Thymus (tissue), 11 donors: Measurements from ENCODE around the gene GRK5. TPM values are rescaled to one million over a fixed set of nuclear protein-coding genes. Genes with fewer than 3 reads are reported as not detected.
A peak's percentile ranks its signal among the peaks of the same experiment; 100 is the strongest.

Source experiments
- DNase-seq, 9 donors: peaks; one replicate each; pipeline ENCODE4 v3.0.0-alpha.2; 2013; ENCODE audit warnings: low spot score in 9 of 9, low read depth in 6 of 9, missing footprints in 1 of 9
- H3K27ac ChIP-seq, 2 donors: one replicate each; pipeline ENCODE4 v1.5.1; 2013; ENCODE audit warnings: control low read depth in 1 of 2, low read depth in 1 of 2, low read length in 1 of 2, mild to moderate bottlenecking in 1 of 2, moderate library complexity in 1 of 2
- H3K27me3 ChIP-seq, 2 donors: one replicate each; pipeline ENCODE4 v1.5.1; 2013; ENCODE audit warnings: low read length in 1 of 2; ENCODE audit not compliant: control insufficient read depth in 2 of 2, insufficient read depth in 1 of 2
- H3K36me3 ChIP-seq, 2 donors: one replicate each; pipeline ENCODE4 v1.5.1; 2013; ENCODE audit warnings: low read length in 1 of 2, mild to moderate bottlenecking in 1 of 2, moderate library complexity in 1 of 2; ENCODE audit not compliant: control insufficient read depth in 2 of 2, insufficient read depth in 2 of 2
- H3K4me1 ChIP-seq, 2 donors: one replicate each; pipeline ENCODE4 v1.5.1; 2013; ENCODE audit warnings: low read length in 2 of 2; ENCODE audit not compliant: control insufficient read depth in 2 of 2, insufficient read depth in 2 of 2
- H3K4me3 ChIP-seq, 2 donors: one replicate each; pipeline ENCODE4 v1.5.1; 2013; ENCODE audit warnings: low read length in 2 of 2, control low read depth in 1 of 2, mild to moderate bottlenecking in 1 of 2
- H3K9me3 ChIP-seq, 2 donors: one replicate each; pipeline ENCODE4 v1.5.1; 2013; ENCODE audit warnings: low read length in 1 of 2, mild to moderate bottlenecking in 1 of 2; ENCODE audit not compliant: control insufficient read depth in 2 of 2, insufficient read depth in 1 of 2
- WGBS: extraction: QIAGEN DNeasy Blood & Tissue Kit; methylation state at CpG from one replicate; pipeline ENCODE4 v1.1.7; 2013; 5-methylcytosine and 5-hydroxymethylcytosine counted together
- polyA plus RNA-seq: library from polyadenylated mRNA; stranded (reverse); fragments of 200-250 nt; gene quantifications from one replicate; pipeline ENCODE4 v1.2.3, GENCODE V29; 2013
- total RNA-seq: library from RNA; stranded (reverse); fragments of 120-200 nt; gene quantifications from one replicate; pipeline ENCODE4 v1.2.4, GENCODE V29; 2013
- donor health status: healthy.

Gene GRK5
- total and polyA plus RNA-seq, 2 donors = 14.4 to 18.5 TPM

- WGBS = 83% methylated on average over 18 of the region's 18 CpGs
- peaks cover 10 to 22% of the 10 kb centered on the region in 2 donors for H3K36me3 ChIP-seq
Observed at GRCh38 chr10:119441151-119441821, 233.9 kb downstream of the GRK5 start.

DNA sequence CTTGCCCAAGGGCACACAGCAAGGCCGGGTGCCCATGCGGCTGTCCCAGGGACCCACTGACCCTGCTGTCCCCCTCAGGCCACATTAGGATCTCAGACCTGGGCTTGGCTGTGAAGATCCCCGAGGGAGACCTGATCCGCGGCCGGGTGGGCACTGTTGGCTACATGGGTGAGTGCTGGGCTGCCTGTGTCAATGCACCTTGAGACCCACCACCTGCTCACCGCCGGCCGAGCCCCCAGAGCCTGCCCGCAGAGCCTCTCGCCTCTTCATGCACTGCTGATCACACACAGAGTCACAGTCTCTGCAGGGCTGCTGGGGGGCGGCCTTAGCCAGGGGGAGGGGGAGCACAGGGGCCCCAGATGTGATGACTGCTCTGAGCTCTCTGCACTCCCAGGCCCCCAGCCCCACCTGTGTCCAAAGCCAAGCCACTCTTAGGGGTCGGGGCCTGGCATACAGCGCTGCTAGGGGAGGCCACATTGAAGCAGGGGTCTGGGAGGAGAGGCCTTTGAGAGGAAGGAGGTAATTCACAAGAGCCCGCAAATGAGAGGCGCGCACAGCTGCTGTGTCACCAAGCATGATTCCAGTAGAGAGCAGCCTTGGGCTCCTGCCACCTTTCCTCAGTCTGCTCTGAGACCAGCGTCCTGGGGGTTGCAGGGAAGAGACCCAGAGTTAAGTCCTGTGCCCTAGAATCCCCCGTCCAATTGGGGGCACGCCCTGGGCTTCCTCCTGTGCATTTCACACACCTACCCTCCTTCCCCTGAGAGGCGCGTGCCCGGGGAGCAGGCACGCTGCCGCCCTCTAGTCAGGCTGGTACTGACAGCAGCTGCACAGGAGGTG is 234.8 kb downstream of the GRK5 start:
- 78% methylated on average over 25 of the region's 25 CpGs for WGBS
- Histone ChIP-seq H3K27me3 (no peaks in the 10 kb centered on the region), H3K36me3 (peaks cover 10 to 18% of the 10 kb centered on the region in 2 donors), H3K27ac (peak overlapping the region in 1 of 2 donors; percentile 83), H3K4me1 (peaks cover 19 to 63% of the 10 kb centered on the region in 2 donors), H3K9me3 (peaks cover 0 to 11% of the 10 kb centered on the region in 2 donors), H3K4me3 (no peak overlapping the region)
- peak in 6 of 9 donors; percentile 47 to 83 (median 62) for DNase-seq

More at GRCh38 chr10:119441151-119441821, 233.9 kb downstream of the GRK5 start:
- H3K27ac ChIP-seq = no peak overlapping the region
- no peak for DNase-seq
- H3K27me3 ChIP-seq = no peaks in the 10 kb centered on the region
- H3K9me3 ChIP-seq = peaks cover 0 to 11% of the 10 kb centered on the region in 2 donors
- H3K4me3 ChIP-seq = no peak overlapping the region
- H3K4me1 ChIP-seq = peaks cover 17 to 56% of the 10 kb centered on the region in 2 donors

- Histone ChIP-seq H3K4me1 (peaks cover 19 to 66% of the 10 kb centered on the region in 2 donors), H3K9me3 (peaks cover 0 to 11% of the 10 kb centered on the region in 2 donors), H3K27me3 (no peaks in the 10 kb centered on the region), H3K27ac (peak overlapping the region in 1 of 2 donors; percentile 83), H3K4me3 (no peak overlapping the region), H3K36me3 (peaks cover 13 to 18% of the 10 kb centered on the region in 2 donors)
- DNase-seq = no peak
- 91% methylated on average over 4 of the region's 4 CpGs for WGBS
Observed at GRCh38 chr10:119442758-119443060, 235.3 kb downstream of the GRK5 start.

DNA sequence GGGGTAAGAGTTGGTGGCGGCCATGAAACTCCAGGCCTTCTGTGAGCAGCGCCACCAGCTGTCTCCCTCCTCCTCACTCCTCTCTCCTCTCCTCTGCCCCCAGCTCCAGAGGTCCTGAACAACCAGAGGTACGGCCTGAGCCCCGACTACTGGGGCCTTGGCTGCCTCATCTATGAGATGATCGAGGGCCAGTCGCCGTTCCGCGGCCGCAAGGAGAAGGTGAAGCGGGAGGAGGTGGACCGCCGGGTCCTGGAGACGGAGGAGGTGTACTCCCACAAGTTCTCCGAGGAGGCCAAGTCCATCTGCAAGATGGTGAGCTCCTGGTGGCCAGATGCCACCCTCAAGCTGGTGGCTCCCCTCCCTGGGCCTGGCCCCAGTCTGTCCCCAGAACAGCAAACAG is 236.1 kb downstream of the GRK5 start:
- WGBS = 98% methylated on average over 15 of the region's 15 CpGs
- no peak overlapping the region for H3K4me3 ChIP-seq
- DNase-seq = no peak
- no peak overlapping the region for H3K27ac ChIP-seq
- H3K4me1 ChIP-seq = peaks cover 19 to 66% of the 10 kb centered on the region in 2 donors
- H3K36me3 ChIP-seq = peaks cover 20 to 21% of the 10 kb centered on the region in 2 donors
- H3K27me3 ChIP-seq = no peaks in the 10 kb centered on the region
- H3K9me3 ChIP-seq = peaks cover 0 to 11% of the 10 kb centered on the region in 2 donors

DNA sequence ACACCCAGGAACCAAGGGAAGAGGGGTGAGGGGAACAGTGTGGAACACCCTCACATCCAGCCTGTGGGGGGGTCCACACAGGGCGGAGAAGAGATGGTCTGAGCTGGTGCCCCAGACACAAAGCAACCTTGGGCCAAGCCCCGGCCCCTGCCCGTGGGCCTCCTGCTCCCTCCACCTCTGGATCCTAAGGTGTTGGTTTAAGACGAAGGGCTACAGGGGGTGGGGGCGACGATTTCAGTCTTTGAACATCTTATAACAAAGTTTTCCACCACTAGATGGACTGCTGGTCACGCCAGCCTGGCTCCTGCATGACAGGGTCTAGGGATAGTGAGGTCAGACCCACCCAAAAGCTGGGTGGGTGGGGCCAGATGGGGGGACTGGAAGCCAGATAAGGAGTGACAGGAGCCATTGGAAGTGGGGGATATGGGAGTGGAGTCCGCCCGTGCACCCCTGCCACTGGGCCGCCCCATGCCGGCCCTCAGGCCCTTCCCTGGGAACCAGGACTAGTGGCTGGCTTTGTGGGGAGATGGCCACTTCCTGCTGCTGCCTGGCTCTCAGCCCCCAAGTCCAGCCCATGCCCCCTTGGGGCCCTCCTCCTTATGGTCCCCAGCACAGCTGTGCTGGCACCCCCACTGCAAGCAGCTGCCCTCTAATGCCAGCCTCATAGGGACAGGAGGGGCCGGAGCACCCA is 236.7 kb downstream of the GRK5 start:
- Histone ChIP-seq H3K27me3 (no peaks in the 10 kb centered on the region), H3K4me3 (no peak overlapping the region), H3K27ac (peak overlapping the region in 1 of 2 donors; percentile 10), H3K4me1 (peaks cover 19 to 66% of the 10 kb centered on the region in 2 donors), H3K36me3 (peaks cover 27% of the 10 kb centered on the region in 2 donors), H3K9me3 (peaks cover 0 to 10% of the 10 kb centered on the region in 2 donors)
- WGBS = 90% methylated on average over 12 of the region's 12 CpGs
- no peak for DNase-seq

GRCh38 chr10:119444866-119445265 is 237.5 kb downstream of the GRK5 start:
- Histone ChIP-seq H3K9me3 (peaks cover 0 to 3% of the 10 kb centered on the region in 2 donors), H3K27ac (peak overlapping the region in 1 of 2 donors; percentile 10), H3K27me3 (no peaks in the 10 kb centered on the region), H3K4me3 (no peak overlapping the region), H3K36me3 (peaks cover 19 to 29% of the 10 kb centered on the region in 2 donors), H3K4me1 (peaks cover 19 to 66% of the 10 kb centered on the region in 2 donors)
- peak in 1 of 9 donors; percentile 41 for DNase-seq
- 41% methylated on average over 10 of the region's 10 CpGs for WGBS

- 42% methylated on average over 10 of the region's 10 CpGs for WGBS
- Histone ChIP-seq H3K4me1 (peaks cover 19 to 66% of the 10 kb centered on the region in 2 donors), H3K27ac (peak overlapping the region in 1 of 2 donors; percentile 10), H3K27me3 (no peaks in the 10 kb centered on the region), H3K9me3 (no peaks in the 10 kb centered on the region), H3K36me3 (peaks cover 18 to 29% of the 10 kb centered on the region in 2 donors), H3K4me3 (no peak overlapping the region)
- DNase-seq = peak; percentile 69 to 92 (median 83)
Observed at GRCh38 chr10:119445311-119445934, 238.1 kb downstream of the GRK5 start.

- Histone ChIP-seq H3K36me3 (peaks cover 16 to 29% of the 10 kb centered on the region in 2 donors), H3K4me3 (no peak overlapping the region), H3K9me3 (no peaks in the 10 kb centered on the region), H3K27ac (no peak overlapping the region), H3K4me1 (peaks cover 19 to 62% of the 10 kb centered on the region in 2 donors), H3K27me3 (no peaks in the 10 kb centered on the region)
- DNase-seq = no peak
- WGBS = 91% methylated on average over 5 of the region's 5 CpGs
Observed at GRCh38 chr10:119445935-119446317, 238.6 kb downstream of the GRK5 start.
